Stimulated activated memory B cell treated with anti-CD40 and anti-IgM and Interleukin-4, amounts not matched to agents 10 μg/mL and 1 μg/mL and 100 μg/mL, for 72 hours (primary cell): ENCODE data around the gene CYP27C1.

Experiments used
- ATAC-seq: fragments of 150-1000 bp; cut with Tn5 transposase; 2 replicates; pipeline ENCODE4 v1.10.0; 2021
- H3K27ac Mint-ChIP-seq: one replicate; pipeline ENCODE4 v1.8.0; 2022; ENCODE audit warnings: mild to moderate bottlenecking, mixed read lengths
- H3K27me3 Mint-ChIP-seq: one replicate; pipeline ENCODE4 v1.8.0; 2022; ENCODE audit warnings: mixed read lengths
- H3K36me3 Mint-ChIP-seq: one replicate; pipeline ENCODE4 v1.8.0; 2022; ENCODE audit warnings: mixed read lengths
- H3K4me1 Mint-ChIP-seq: one replicate; pipeline ENCODE4 v1.8.0; 2022; ENCODE audit warnings: mixed read lengths
- H3K4me3 Mint-ChIP-seq: one replicate; pipeline ENCODE4 v1.8.0; 2022; ENCODE audit warnings: mild to moderate bottlenecking, moderate library complexity, mixed read lengths
- H3K9me3 Mint-ChIP-seq: one replicate; pipeline ENCODE4 v1.8.0; 2022; ENCODE audit warnings: mixed read lengths

Gene CYP27C1

GRCh38 chr2:127208313-127208712, 11.8 kb downstream of the CYP27C1 start:
- no peaks in the 10 kb centered on the region for H3K36me3 Mint-ChIP-seq
- no peaks in the 10 kb centered on the region for H3K4me1 Mint-ChIP-seq
- no peak overlapping the region for H3K4me3 Mint-ChIP-seq
- ATAC-seq: no peak
- peaks cover 77% of the 10 kb centered on the region for H3K27me3 Mint-ChIP-seq
- H3K27ac Mint-ChIP-seq: no peak overlapping the region
- H3K9me3 Mint-ChIP-seq: peaks cover 4% of the 10 kb centered on the region

- no peak for ATAC-seq
- peaks cover 74% of the 10 kb centered on the region for H3K27me3 Mint-ChIP-seq
- H3K9me3 Mint-ChIP-seq: no peaks in the 10 kb centered on the region
- no peak overlapping the region for H3K4me3 Mint-ChIP-seq
- H3K36me3 Mint-ChIP-seq: no peaks in the 10 kb centered on the region
- no peaks in the 10 kb centered on the region for H3K4me1 Mint-ChIP-seq
- H3K27ac Mint-ChIP-seq: no peak overlapping the region
These were observed 14.6 kb downstream of the CYP27C1 start for GRCh38 chr2:127205218-127206125.

DNA sequence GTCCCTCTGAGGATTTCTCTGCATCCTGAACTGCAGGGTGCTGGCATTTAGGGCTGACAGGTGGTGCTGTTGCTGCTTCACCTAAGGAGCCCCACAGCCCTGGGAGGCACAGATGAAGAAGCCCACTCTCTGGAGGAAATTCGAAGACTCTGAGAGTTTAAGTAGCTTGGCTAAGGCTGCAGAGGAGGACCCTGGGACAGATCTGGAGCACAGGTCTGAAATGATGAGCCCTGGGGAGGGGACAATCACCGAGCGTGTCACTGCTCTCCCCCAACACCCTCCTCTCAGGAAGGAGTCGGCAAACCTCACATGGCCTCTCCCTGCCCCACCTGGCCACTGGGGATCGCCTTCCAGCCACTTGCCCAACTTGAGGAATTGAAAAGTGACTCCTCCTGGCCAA, 18.6 kb downstream of the CYP27C1 start:
- Mint-ChIP-seq H3K4me1 (peaks cover 6% of the 10 kb centered on the region), H3K4me3 (no peak overlapping the region), H3K36me3 (no peaks in the 10 kb centered on the region), H3K27me3 (peaks cover 46% of the 10 kb centered on the region), H3K9me3 (no peaks in the 10 kb centered on the region), H3K27ac (no peak overlapping the region)
- no peak for ATAC-seq

DNA sequence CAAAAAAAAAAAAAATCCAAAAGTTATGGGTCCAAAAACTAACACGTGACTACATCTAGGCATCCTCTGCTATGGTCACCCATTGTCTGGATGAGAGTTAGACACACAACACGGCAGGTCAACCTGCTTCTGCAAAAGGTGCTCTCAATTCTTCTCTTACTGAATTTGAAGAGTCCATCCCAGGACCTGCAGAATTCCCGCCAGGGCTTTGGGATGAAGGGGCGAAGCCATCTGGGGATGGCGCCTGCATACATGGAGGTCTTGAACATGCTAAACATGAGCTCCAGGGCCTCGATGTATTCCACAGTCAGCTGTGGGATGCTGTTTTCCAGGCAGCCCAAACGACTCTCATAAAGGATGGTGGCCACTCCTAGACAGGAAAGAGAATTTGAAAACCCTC, 19.1 kb downstream of the CYP27C1 start:
- H3K4me1 Mint-ChIP-seq: peaks cover 6% of the 10 kb centered on the region
- H3K36me3 Mint-ChIP-seq: no peaks in the 10 kb centered on the region
- no peaks in the 10 kb centered on the region for H3K9me3 Mint-ChIP-seq
- ATAC-seq: no peak
- peaks cover 41% of the 10 kb centered on the region for H3K27me3 Mint-ChIP-seq
- no peak overlapping the region for H3K4me3 Mint-ChIP-seq
- H3K27ac Mint-ChIP-seq: no peak overlapping the region

DNA sequence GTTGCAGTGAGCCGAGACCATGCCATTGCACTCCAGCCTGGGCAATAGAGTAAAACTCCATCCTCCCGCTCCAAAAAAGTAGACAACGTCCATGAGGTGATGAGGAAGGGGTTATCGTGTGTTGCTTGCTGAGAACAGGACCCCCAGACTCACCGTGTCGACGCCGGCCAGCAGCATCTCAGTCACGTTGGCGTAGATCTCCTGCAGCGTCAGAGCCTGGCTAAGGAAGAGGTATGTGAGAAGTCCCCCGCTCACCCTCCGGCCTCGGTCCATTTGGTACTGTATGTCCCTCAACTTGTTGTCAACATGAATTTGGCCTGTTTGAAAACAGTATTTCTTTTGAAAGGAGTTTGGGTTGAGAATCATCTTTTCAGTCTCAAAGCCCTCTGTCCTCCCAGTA, 20.9 kb downstream of the CYP27C1 start:
- H3K4me1 Mint-ChIP-seq: peaks cover 6% of the 10 kb centered on the region
- H3K36me3 Mint-ChIP-seq: no peaks in the 10 kb centered on the region
- H3K27ac Mint-ChIP-seq: no peak overlapping the region
- peaks cover 28% of the 10 kb centered on the region for H3K27me3 Mint-ChIP-seq
- H3K9me3 Mint-ChIP-seq: no peaks in the 10 kb centered on the region
- ATAC-seq: no peak
- H3K4me3 Mint-ChIP-seq: no peak overlapping the region

- no peaks in the 10 kb centered on the region for H3K9me3 Mint-ChIP-seq
- peaks cover 23% of the 10 kb centered on the region for H3K27me3 Mint-ChIP-seq
- peak overlapping the region; percentile 66 for H3K4me3 Mint-ChIP-seq
- peak; percentile 89 for ATAC-seq
- H3K27ac Mint-ChIP-seq: peak overlapping the region; percentile 12
- H3K36me3 Mint-ChIP-seq: no peaks in the 10 kb centered on the region
- H3K4me1 Mint-ChIP-seq: peaks cover 6% of the 10 kb centered on the region
These were observed 22.4 kb downstream of the CYP27C1 start for GRCh38 chr2:127197475-127198385.

- Mint-ChIP-seq H3K9me3 (no peaks in the 10 kb centered on the region), H3K36me3 (no peaks in the 10 kb centered on the region), H3K4me1 (peaks cover 6% of the 10 kb centered on the region), H3K27me3 (peaks cover 19% of the 10 kb centered on the region), H3K27ac (peak overlapping the region; percentile 12), H3K4me3 (no peak overlapping the region)
- no peak for ATAC-seq
These were observed 23.1 kb downstream of the CYP27C1 start for GRCh38 chr2:127196998-127197397.

DNA sequence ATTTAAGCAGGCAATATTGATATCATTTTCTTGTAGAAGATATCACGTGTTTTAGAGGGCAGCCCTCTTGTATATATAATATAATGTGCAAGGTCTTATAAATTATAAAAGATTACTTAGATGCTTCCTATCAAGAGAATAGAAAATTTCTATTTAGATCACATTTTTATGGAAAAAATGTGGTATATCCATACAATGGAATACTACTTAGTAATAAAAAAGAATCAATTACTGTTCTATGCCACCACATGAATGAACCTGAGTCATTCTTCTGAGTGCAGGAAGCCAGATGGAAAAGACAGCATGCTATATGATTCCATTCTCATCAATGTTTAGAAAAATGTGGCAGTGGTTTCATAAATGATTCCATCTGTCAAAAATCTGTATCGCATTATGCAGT, 23.6 kb downstream of the CYP27C1 start:
- Mint-ChIP-seq H3K4me1 (peaks cover 6% of the 10 kb centered on the region), H3K36me3 (no peaks in the 10 kb centered on the region), H3K9me3 (no peaks in the 10 kb centered on the region), H3K27ac (no peak overlapping the region), H3K27me3 (peaks cover 19% of the 10 kb centered on the region), H3K4me3 (no peak overlapping the region)
- ATAC-seq: no peak

GRCh38 chr2:127195140-127196074, 24.7 kb downstream of the CYP27C1 start:
- no peak overlapping the region for H3K4me3 Mint-ChIP-seq
- no peaks in the 10 kb centered on the region for H3K9me3 Mint-ChIP-seq
- peaks cover 6% of the 10 kb centered on the region for H3K4me1 Mint-ChIP-seq
- H3K27me3 Mint-ChIP-seq: peaks cover 20% of the 10 kb centered on the region
- no peaks in the 10 kb centered on the region for H3K36me3 Mint-ChIP-seq
- no peak for ATAC-seq
- no peak overlapping the region for H3K27ac Mint-ChIP-seq

DNA sequence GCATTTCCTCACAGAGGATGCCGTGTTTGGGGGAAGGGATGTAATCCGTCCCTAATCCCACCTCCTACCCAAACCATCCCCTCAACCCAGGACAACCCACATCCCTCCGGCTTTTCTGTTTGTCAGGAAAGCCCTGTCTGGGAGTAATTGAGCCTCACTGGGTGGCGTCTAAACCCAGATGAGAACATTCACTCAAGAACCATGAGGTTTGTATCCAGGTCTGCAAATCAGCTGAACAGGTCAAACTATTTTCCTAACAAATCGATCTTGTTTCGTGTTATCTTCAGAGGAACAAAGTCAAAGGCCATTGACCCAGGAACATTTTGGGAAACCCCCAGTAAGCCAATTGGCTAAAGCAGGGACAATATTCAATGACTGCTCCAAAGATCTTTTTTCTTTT, 25.7 kb downstream of the CYP27C1 start:
- peaks cover 20% of the 10 kb centered on the region for H3K27me3 Mint-ChIP-seq
- no peak overlapping the region for H3K27ac Mint-ChIP-seq
- peaks cover 3% of the 10 kb centered on the region for H3K9me3 Mint-ChIP-seq
- H3K36me3 Mint-ChIP-seq: no peaks in the 10 kb centered on the region
- ATAC-seq: no peak
- H3K4me1 Mint-ChIP-seq: peaks cover 6% of the 10 kb centered on the region
- no peak overlapping the region for H3K4me3 Mint-ChIP-seq

- Mint-ChIP-seq H3K4me1 (peaks cover 6% of the 10 kb centered on the region), H3K27me3 (peaks cover 20% of the 10 kb centered on the region), H3K4me3 (no peak overlapping the region), H3K27ac (no peak overlapping the region), H3K36me3 (no peaks in the 10 kb centered on the region), H3K9me3 (peaks cover 3% of the 10 kb centered on the region)
- no peak for ATAC-seq
These were observed 26.2 kb downstream of the CYP27C1 start for GRCh38 chr2:127193967-127194280.

DNA sequence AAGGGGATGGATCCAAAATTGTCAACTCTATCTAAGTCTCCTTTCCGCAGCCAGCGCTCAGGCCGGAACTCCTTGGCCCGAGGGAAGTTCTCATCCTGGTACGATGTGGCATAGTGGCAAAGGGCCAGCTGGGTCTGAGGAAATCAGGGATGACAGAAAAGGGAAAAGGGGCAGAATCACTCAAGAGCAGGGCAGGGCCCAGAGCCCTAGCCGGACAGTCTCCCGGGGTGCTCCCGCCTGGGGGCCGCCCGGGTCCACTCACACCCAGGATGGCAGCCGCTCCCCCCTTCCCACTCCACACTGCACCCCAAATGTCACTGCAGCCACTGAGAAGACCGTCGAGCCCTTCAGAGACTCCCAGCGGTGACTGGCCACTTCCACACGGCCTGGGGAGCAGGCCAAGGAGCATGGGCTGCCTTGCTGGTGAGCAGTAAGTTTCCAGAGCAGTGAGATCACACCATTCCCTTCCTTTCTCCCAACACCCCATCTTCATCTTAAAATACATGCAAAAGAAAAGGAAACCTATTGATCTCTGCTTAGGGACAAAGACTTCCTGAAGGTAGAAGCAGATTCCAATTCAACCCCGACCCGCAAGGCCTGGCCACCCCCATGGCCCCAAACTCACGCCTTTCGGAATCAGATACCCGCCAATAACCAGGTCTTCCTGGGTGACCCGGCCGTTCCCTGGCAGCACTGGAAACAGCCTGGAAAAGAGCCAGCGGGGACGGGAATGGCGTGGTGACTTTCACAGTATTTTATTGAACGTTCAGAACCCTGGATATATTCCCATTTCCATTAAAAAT, 26.7 kb downstream of the CYP27C1 start:
- Mint-ChIP-seq H3K27me3 (peaks cover 23% of the 10 kb centered on the region), H3K36me3 (no peaks in the 10 kb centered on the region), H3K9me3 (peaks cover 3% of the 10 kb centered on the region), H3K4me3 (no peak overlapping the region), H3K27ac (no peak overlapping the region), H3K4me1 (peaks cover 6% of the 10 kb centered on the region)
- no peak for ATAC-seq

- Mint-ChIP-seq H3K27ac (no peak overlapping the region), H3K9me3 (peaks cover 3% of the 10 kb centered on the region), H3K36me3 (no peaks in the 10 kb centered on the region), H3K4me1 (no peaks in the 10 kb centered on the region), H3K27me3 (peaks cover 41% of the 10 kb centered on the region), H3K4me3 (no peak overlapping the region)
- peak; percentile 44 for ATAC-seq
These were observed 28.5 kb downstream of the CYP27C1 start for GRCh38 chr2:127191331-127192219.
